ENCODE measurements around the gene MYADML2.
"Not testable (repeated sequence)": the region's sequence is repeated elsewhere in the genome, so short reads cannot be mapped to it uniquely, and the experiment has no call there.

MYADML2 gene

GRCh38 chr17:81922566-81923301, 24.3 kb downstream of the MYADML2 start:
- DNase-seq = no peak

DNA sequence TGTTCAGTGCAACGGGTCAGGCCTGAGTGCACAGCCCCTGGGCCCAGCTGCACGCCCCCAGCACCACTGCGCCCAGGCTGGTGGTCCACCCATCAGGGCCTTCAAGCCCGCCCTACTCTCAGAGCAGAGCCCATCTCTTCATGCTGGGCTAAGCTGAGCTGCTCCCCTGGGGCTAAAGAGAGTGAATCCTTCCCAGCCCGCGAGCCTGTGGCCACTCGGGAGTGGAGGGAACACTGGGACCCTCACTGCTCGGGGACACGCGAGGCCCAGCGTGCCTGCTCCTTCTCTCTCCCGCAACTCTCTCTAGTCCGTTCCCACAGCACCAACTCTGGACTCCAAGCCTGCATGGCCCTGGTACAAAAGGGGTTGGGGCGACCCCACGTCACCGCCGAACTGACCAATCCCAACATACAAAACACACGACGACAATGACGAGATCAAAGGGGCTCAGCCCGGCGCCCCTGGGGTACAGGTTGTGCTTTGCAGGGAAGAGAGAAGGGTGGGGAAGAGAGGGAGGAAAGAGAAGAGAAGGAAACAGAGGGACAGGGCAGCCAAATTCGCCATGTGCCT, 25.0 kb downstream of the MYADML2 start:
- no peak for DNase-seq

- no peak for DNase-seq
Measured at GRCh38 chr17:81921537-81921862, 25.5 kb downstream of the MYADML2 start.

- no peak for DNase-seq
Measured at GRCh38 chr17:81920612-81921536, 26.2 kb downstream of the MYADML2 start.

DNA sequence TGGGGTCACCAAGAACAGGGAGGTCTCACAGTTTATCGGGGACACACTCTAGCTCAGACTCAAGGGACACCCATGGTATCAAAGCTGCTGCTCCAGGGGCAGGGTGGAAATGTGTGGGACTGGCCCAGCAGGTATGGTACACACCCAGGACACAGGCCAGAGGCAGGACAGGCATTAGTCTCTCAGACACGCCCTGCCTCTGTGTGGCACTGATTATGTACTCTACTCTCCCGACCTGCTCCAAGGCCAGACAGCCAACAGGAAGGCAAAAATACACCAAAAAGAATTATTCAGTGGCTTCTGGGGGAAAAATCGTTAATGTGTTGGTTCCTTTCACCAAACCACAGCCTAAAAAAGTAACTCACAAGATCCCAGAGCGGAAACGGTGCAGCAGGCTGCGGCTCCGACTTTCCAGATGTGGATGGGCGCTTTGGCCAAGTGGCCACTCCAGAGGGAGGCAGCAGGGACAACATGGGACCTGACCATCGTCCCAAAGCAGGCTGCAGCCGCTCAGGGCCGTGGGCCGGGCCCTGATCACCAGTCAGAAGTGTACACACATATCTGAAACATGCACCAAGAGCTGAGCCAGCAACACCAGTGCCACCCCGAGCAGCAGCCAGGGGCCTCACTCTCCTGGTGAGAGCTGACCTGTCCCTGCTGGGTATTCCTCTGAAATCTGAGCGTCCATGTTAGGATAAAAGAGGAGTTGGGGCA, 28.0 kb downstream of the MYADML2 start:
- DNase-seq = no peak

GRCh38 chr17:81918333-81918669, 28.7 kb downstream of the MYADML2 start:
- not testable (repeated sequence) for DNase-seq

GRCh38 chr17:81917565-81918332, 29.3 kb downstream of the MYADML2 start, which contains the start of gene SIRT7:
Gene SIRT7, minus strand, starts transcription at chr17:81918176. Its CDS starts 45 bp downstream, at chr17:81918131.
- peak; percentile 73 for DNase-seq

DNA sequence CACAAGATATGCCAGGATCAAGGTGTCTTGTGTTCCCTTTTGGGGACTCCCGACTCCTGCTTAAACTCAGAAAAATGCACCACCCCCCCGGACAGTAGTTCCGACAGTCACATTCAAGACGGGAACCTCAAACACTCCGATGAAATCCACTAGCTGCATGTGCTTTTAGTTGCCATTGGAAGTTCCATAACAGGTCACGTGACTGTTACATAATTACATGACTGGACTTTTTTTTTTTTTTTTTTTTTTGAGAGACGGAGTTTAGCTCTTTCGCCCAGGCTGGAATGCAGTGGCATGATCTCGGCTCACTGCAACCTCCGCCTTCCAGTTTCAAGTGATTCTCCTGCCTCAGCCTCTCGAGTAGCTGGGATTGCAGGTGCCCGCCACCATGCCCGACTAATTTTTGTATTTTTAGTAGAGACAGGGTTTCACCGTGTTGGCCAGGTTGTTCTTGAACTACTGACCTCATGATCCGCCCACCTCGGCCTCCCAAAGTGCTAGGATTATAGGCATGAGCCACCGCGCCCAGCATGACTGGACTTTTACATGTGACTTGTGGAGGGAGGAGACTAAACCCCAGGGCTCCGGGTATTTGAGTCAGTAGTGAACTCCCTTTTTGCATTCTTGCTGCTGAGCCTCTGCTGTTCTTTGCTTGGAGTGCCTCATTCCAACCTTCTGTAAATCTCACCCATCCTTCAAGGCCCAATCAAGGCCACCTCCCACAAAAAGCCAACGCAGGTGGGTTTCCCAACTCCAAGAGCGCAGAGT, 30.6 kb downstream of the MYADML2 start:
- DNase-seq = no peak

GRCh38 chr17:81915331-81915730, 31.7 kb downstream of the MYADML2 start:
- no peak for DNase-seq

DNA sequence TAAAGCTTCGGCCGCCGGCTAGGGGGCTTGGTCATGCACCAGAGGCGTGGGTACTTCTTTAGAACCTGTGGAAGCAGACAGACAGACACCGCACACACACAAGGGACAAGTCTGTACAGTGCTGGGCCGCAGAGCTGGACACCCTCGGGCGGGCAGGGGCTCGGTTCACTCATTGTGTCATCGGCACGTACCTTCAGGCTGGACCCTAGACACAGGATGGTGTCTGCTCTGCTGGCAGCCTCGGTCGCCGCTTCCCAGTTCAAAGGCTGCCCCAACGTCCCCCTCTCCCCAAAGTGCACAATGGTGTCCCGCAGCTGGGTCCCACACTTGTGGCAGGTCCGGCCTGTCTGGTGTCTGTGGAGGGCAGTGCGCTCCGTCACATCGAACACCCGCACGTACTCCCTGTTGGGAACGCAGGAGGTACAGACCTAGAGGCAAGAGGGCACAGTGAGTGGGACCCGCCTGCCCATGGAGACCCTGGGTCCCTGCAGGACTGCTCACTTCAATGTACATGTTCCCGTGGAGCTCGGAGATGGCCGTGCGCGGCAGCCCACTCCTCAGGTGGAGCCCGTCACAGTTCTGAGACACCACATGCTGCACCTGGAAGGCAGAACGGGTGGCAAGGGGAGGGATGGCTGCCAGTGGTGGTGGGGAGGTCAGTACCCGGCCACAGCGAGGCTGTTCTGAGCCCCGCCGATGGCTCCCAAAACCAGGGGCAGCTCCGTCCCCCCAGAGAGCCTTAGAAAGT, 32.8 kb downstream of the MYADML2 start:
- no peak for DNase-seq

DNA sequence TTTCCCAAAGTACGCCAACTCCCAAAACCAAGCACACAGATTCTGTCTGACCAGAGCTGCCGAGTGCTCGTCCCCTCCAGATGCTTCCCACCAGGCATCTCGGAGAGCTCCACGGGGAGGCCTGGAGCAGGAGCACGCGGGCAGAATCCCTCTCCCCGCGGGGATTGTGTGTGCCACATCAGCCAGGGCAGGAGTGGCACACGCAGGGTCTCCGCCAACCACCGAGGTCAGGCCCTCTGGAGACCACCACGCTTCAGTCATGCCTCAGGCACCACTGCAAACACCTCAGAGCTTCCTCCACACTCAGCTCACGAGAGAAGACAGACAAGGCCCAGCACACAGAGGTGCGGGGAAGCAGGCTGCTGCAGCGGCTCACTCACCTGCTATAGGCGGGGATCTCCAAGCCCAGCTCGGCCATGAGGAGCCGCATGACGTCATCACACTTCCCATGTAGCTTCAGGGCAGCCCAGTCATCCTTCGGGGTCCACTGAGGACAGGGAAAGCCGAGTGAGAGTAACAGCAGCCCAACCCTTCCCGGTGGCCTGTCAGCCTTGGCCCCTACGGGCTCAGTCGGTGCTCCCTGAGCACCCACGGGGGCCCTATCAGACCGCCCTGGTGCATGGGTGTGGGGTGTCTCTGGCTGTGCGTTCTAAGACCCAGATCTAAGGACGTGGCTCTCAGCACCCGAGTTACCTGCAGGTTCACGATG, 33.5 kb downstream of the MYADML2 start:
- no peak for DNase-seq

GRCh38 chr17:81912441-81913309, 34.4 kb downstream of the MYADML2 start:
- DNase-seq = no peak

DNA sequence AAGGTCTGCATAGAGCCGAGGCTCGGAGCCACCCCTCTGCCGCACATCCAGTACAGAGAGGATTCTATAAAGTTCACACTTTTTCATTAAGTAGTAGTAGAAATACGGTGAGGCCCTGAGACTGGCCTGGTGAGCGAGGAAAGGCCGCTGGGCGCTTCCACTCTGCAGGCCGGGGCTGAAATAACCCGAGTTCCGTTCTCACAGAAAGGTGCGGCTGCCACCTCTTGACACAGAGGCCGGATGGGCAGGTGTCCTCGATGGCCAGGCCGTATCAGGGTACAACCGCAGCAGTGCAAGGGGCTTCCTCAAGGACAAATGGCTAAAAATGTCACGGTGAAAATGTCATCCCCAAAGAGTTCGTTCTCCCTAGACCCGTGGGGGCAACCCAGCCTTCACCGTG, 35.1 kb downstream of the MYADML2 start:
- DNase-seq = no peak

DNA sequence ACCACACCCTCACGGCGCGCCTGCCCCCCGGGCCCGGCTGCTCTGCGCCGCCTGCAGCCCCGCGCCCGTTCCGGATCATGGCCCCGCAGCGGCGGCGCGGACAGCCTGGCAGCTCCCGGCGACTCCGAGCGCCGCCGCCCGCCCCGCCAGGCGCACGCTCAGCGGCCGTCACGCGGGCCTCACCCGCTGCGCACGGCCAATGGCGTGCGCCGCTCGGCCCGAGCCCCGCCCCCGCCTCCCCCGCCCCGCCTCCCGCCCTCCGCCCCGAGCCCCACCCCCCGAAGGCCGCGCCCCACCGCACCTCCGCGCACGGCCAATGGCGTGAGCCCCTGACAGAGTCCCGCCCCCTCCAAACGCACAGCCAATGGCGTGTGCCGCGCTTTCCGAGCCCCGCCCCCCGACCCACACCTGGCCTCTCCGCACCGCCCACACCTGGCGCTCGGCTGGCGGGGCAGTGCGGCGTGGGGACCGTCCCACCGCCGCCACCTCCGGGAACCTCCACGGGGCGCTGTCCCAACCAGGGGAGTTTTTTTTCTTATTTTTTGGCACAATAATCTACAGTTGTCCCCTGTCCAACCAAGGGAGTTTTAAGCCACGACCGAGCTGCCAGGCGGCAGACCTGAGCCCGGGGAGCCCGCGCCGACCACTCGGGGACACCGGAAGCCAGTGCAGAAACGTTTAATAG, 35.6 kb downstream of the MYADML2 start, which contains the start of gene PCYT2:
Gene PCYT2, minus strand, starts transcription at position 123 of the 685 bp plus-strand sequence. Its CDS starts 44 bp downstream, at position 79.
- DNase-seq = peak; percentile 89

DNA sequence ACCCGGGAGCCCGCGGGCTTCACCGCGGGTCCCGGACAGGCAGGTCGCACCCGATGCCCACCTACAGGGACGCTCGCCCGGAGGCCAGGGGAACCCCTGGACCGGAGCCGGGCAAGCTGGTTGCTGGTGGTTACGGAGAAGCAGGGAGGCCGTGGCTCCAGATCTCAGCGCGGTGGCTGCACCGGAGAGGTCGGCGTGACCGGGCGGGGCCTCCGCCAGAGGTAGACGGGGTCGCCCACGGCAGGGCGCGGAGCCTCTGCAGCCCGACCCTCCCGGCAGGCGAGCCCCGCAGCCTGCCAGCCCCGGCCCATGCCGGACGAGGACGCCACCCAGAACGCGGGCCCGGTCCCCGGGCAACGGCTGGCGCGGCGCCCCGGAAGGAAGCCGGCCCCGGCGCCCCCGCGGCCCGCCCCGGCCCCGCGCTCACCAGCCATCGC, 36.2 kb downstream of the MYADML2 start:
- DNase-seq = peak; percentile 32

- DNase-seq = no peak
Measured at GRCh38 chr17:81909966-81910839, 36.8 kb downstream of the MYADML2 start.

DNA sequence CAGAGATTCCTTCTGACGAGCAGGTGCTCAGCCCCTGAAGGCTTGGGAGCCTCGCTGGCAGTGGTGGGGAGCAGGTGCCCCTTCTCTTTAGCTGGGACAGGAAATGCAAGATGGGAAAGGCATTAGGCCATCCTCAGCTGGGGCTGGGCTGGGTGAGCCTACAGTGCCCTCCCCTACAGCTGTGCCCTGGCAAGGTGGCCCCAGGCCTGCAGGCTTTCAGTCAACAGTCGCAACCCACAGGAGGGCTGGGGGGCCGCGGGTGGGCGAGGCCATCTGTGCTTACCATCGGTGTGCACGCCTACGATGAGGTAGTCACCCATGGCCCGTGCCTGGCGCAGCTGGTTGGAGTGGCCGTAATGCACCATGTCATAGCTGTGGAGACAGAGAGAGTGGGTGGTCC, 37.8 kb downstream of the MYADML2 start:
- no peak for DNase-seq

Data from stimulated activated naive CD4-positive, alpha-beta T cell treated with Interleukin-2 at 50 U/mL for 16 hours (primary cell).